ENCODE results near the gene GSN.

GRCh38 chr9:121268851-121269641 is 1.1 kb downstream of the GSN start:
- TF ChIP-seq CTCF (conservative IDR thresholded peaks at IDR 0.05; ENCODE audit: low read depth, low read length) = no peak
- TF ChIP-seq EZH2 (IDR thresholded peaks at IDR 0.05; ENCODE audit: borderline replicate concordance, low read depth, low read length, poor library complexity, severe bottlenecking) = no peak

Measured in A673 (cell line).